ENCODE results near the gene SPA17.

DNA sequence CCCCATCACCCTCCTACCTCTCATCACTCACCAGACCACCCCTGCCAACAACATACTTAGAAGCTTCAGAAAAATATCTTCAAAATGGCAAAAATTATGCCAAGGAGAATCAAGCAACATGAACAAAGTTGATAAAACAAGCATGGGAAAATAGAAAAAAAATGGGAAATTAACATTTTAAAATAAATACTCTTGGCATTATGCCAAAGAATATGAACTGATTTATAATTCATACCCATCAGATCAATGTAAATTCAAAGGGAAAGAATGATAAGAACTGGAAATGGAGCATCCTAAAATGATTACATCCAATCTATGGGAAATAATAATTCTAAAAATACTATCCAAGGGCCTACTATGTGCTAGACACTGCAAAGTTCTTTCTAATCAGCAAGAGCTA is 12.2 kb upstream of the SPA17 start:
- TF ChIP-seq, protein P1, sequence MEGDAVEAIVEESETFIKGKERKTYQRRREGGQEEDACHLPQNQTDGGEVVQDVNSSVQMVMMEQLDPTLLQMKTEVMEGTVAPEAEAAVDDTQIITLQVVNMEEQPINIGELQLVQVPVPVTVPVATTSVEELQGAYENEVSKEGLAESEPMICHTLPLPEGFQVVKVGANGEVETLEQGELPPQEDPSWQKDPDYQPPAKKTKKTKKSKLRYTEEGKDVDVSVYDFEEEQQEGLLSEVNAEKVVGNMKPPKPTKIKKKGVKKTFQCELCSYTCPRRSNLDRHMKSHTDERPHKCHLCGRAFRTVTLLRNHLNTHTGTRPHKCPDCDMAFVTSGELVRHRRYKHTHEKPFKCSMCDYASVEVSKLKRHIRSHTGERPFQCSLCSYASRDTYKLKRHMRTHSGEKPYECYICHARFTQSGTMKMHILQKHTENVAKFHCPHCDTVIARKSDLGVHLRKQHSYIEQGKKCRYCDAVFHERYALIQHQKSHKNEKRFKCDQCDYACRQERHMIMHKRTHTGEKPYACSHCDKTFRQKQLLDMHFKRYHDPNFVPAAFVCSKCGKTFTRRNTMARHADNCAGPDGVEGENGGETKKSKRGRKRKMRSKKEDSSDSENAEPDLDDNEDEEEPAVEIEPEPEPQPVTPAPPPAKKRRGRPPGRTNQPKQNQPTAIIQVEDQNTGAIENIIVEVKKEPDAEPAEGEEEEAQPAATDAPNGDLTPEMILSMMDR (conservative IDR thresholded peaks at IDR 0.05; ENCODE audit: low read depth, low read length) = no peak
- TF ChIP-seq, protein P2, sequence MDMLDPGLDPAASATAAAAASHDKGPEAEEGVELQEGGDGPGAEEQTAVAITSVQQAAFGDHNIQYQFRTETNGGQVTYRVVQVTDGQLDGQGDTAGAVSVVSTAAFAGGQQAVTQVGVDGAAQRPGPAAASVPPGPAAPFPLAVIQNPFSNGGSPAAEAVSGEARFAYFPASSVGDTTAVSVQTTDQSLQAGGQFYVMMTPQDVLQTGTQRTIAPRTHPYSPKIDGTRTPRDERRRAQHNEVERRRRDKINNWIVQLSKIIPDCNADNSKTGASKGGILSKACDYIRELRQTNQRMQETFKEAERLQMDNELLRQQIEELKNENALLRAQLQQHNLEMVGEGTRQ (IDR thresholded peaks at IDR 0.05; ENCODE audit: low read depth, low read length) = no peak
- TF ChIP-seq POLR2A (IDR thresholded peaks at IDR 0.05; ENCODE audit: low read depth, low read length) (no peak), MAFK (IDR thresholded peaks at IDR 0.05; ENCODE audit: low read depth, low read length) (no peak), RFX5 (IDR thresholded peaks at IDR 0.05; ENCODE audit: low read depth, low read length) (no peak), NFE2L2 (IDR thresholded peaks at IDR 0.05; ENCODE audit: low read depth, low read length) (no peak), CEBPB (IDR thresholded peaks at IDR 0.05; ENCODE audit: low read depth, low read length) (no peak), CHD1 (IDR thresholded peaks at IDR 0.05; ENCODE audit: low read depth, low read length) (no peak)
